Tongue (tissue), 2 donors: Measurements from ENCODE around the gene DENR. TPM values are rescaled to one million over a fixed set of nuclear protein-coding genes. Genes with fewer than 3 reads are reported as not detected.

Source experiments
- small RNA-seq: library from RNA; depleted of rRNA; stranded (forward); fragments of <200 nt; gene quantifications from one replicate; pipeline ENCODE3, GENCODE V24; 2014; ENCODE audit warnings: low replicate concordance
- total RNA-seq: library from RNA; depleted of rRNA; stranded (reverse); fragments of >200 nt; gene quantifications from one replicate; pipeline ENCODE4 v1.2.3, GENCODE V29; 2014

Gene DENR
- total RNA-seq, 1 donor from 2014 or later = 40.8 TPM

Small RNA genes lying within 50 kb of the gene (small RNA-seq; reads per million reads assigned to genes)
- gene AC026333.2 (not detected), gene RF00019 (not detected)

Other genes with a start within 250 kb of the DENR start
- gene RSRC2, start 225.9 kb upstream of the DENR start, total RNA-seq = 77.9 TPM
- 28.5 TPM for gene KNTC1, start 225.6 kb upstream of the DENR start, total RNA-seq
- gene HCAR2, start 49.5 kb upstream of the DENR start, total RNA-seq = 3.4 TPM
- gene HCAR3, start 36.0 kb upstream of the DENR start, total RNA-seq = 2.6 TPM
- gene HCAR1, start 22.0 kb upstream of the DENR start, total RNA-seq = 0.10 TPM
- gene CCDC62, start 21.7 kb downstream of the DENR start, total RNA-seq = 2.8 TPM
- 14.1 TPM for gene HIP1R, start 82.6 kb downstream of the DENR start, total RNA-seq
- gene VPS37B, start 143.3 kb downstream of the DENR start, total RNA-seq = 32.6 TPM
- 4.1 TPM for gene ABCB9, start 213.6 kb downstream of the DENR start, total RNA-seq
- 8.8 TPM for gene OGFOD2, start 222.4 kb downstream of the DENR start, total RNA-seq
- gene ARL6IP4, start 227.9 kb downstream of the DENR start, total RNA-seq = 90.4 TPM